K562 (cell line): Measurements from ENCODE around the gene ATP5F1A. TPM values are rescaled to one million over a fixed set of nuclear protein-coding genes. Genes with fewer than 3 reads are reported as not detected.

Source experiments
- ATAC-seq: fragments of 200-7000 bp; cut with Tn5 transposase; 3 replicates; pipeline ENCODE4 v1.9.1; 2020; ENCODE audit warnings: moderate library complexity
- BruUV-seq: library from RNA; stranded (reverse); fragments of 400-500 nt; replicated peaks from 2 replicates; lab custom pipeline; 2021; lab: Mats Ljungman, UMichigan
- CTCF ChIA-PET: fragments of 300-600 bp; formaldehyde crosslinking; extraction: SDS; loops from one replicate; lab custom pipeline; 2021; ENCODE audit warnings: low intra/inter-chr PET ratio; lab: Yijun Ruan, JAX
- POLR2A ChIA-PET: fragments of 300-600, 350-650 bp; sonication (Branson Sonifier 250); formaldehyde crosslinking; extraction: SDS; loops from one replicate; lab custom pipeline; 2021; ENCODE audit warnings: antibody characterized with exemption, inconsistent platforms; lab: Yijun Ruan, JAX
- DNase-seq, 4 experiments: peaks; one replicate each; pipeline versions ENCODE4 v3.0.0 to v3.0.0-alpha.2; 2011 to 2018; ENCODE audit warnings: low spot score in 3 of 4, mixed read lengths in 3 of 4; ENCODE audit errors: extremely low read depth in 1 of 4
- FAIRE-seq: peaks from 2 replicates; lab custom pipeline; 2011; peaks lifted over from hg19 to GRCh38; lab: Jason Lieb, UNC
- H2AFZ ChIP-seq: 2 replicates; pipeline ENCODE4 v1.6.0; 2011; ENCODE audit warnings: low read depth, low read length, control low read depth, inconsistent platforms
- H3K27ac ChIP-seq: fragments of 200-600 bp; 3 replicates; pipeline ENCODE4 v1.8.0; 2011; ENCODE audit warnings: low read depth, mild to moderate bottlenecking, control low read depth, inconsistent platforms, low read length, moderate library complexity, mixed read lengths; ENCODE audit errors: extremely low read depth
- H3K27me3 ChIP-seq, 2 experiments: fragments of 300-600 bp in 1 of 2; 2 replicates in 1 of 2; 3 replicates in 1 of 2; pipeline versions ENCODE4 v1.6.0 to v1.8.0; 2011; ENCODE audit warnings: inconsistent platforms in 2 of 2, low read length in 2 of 2, mild to moderate bottlenecking in 1 of 2, mixed read lengths in 1 of 2, moderate library complexity in 1 of 2; ENCODE audit not compliant: control insufficient read depth in 2 of 2, insufficient read depth in 2 of 2
- H3K36me3 ChIP-seq: fragments of 300-600 bp; 3 replicates; pipeline ENCODE4 v1.8.0; 2011; ENCODE audit warnings: mild to moderate bottlenecking, low read length, inconsistent platforms; ENCODE audit not compliant: control insufficient read depth, insufficient read depth
- H3K4me1 ChIP-seq, 2 experiments: fragments of 200-600 bp in 1 of 2; replicated peaks in 1 of 2; 2 replicates in 1 of 2; 3 replicates in 1 of 2; pipeline versions ENCODE4 v1.5.1 to v1.8.0; 2011; ENCODE audit warnings: inconsistent platforms in 2 of 2, low read length in 2 of 2, mild to moderate bottlenecking in 1 of 2, mixed read lengths in 1 of 2, moderate library complexity in 1 of 2; ENCODE audit not compliant: control insufficient read depth in 2 of 2, insufficient read depth in 2 of 2
- H3K4me2 ChIP-seq: 2 replicates; pipeline ENCODE4 v1.6.1; 2011; ENCODE audit warnings: low read length, control low read depth, inconsistent platforms, mixed read lengths; ENCODE audit not compliant: insufficient read depth
- H3K4me3 ChIP-seq: fragments of 200-600 bp; sonication (generic), shearing (Covaris generic); 2 replicates; pipeline ENCODE4 v1.5.1; 2016; ENCODE audit warnings: control low read depth, inconsistent platforms
- H3K79me2 ChIP-seq: fragments of 200-600 bp; 3 replicates; pipeline ENCODE4 v1.8.0; 2011; ENCODE audit warnings: low read length, inconsistent platforms; ENCODE audit not compliant: control insufficient read depth, insufficient read depth
- H3K9ac ChIP-seq, 2 experiments: 2 replicates each; pipeline versions ENCODE4 v1.6.0 to v1.6.1; 2011; ENCODE audit warnings: low read depth in 2 of 2, low read length in 2 of 2, control low read depth in 1 of 2, inconsistent platforms in 1 of 2, mild to moderate bottlenecking in 1 of 2, mixed read lengths in 1 of 2; ENCODE audit not compliant: insufficient read depth in 1 of 2
- H3K9me1 ChIP-seq: one replicate; pipeline ENCODE4 v1.6.0; 2011; ENCODE audit warnings: inconsistent platforms, mild to moderate bottlenecking, low read length, moderate library complexity; ENCODE audit not compliant: control insufficient read depth, insufficient read depth
- H3K9me3 ChIP-seq: replicated peaks from 2 replicates; pipeline ENCODE4 v1.5.1; 2011; ENCODE audit warnings: low read depth, low read length, inconsistent platforms; ENCODE audit not compliant: control insufficient read depth, insufficient read depth
- H4K20me1 ChIP-seq: replicated peaks from 2 replicates; pipeline ENCODE4 v1.6.1; 2011; ENCODE audit warnings: low read length, inconsistent platforms, mixed read lengths; ENCODE audit not compliant: control insufficient read depth, insufficient read depth
- COPS2 ChIP-seq: fragments of 450-650 bp; conservative IDR thresholded peaks from 2 replicates; pipeline ENCODE4 v1.6.1; 2016; ENCODE audit warnings: mild to moderate bottlenecking, moderate library complexity
- NCOA4 ChIP-seq: fragments of 450-650 bp; IDR thresholded peaks from 2 replicates; pipeline ENCODE4 v1.6.1; 2018; ENCODE audit warnings: mild to moderate bottlenecking; ENCODE audit not compliant: partially characterized antibody
- PATZ1 ChIP-seq: fragments of 250-450 bp; sonication (Bioruptor Pico); IDR thresholded peaks from 2 replicates; pipeline ENCODE4 v1.5.0; 2020; ENCODE audit warnings: mild to moderate bottlenecking, borderline replicate concordance
- SPI1 ChIP-seq: IDR thresholded peaks from 2 replicates; pipeline ENCODE4 v1.6.1; 2011; ENCODE audit warnings: low read depth, low read length, control low read depth, borderline replicate concordance
- ZC3H4 ChIP-seq: sonication (generic); formaldehyde crosslinking; IDR thresholded peaks from 2 replicates; pipeline ENCODE4 v1.9.0; 2021; ENCODE audit warnings: missing genetic modification reagents, borderline replicate concordance
- ZNF143 ChIP-seq: sonication (generic); formaldehyde crosslinking; IDR thresholded peaks from 2 replicates; pipeline ENCODE4 v1.9.0; 2022; ENCODE audit warnings: mild to moderate bottlenecking, missing genetic modification reagents
- ZNF212 ChIP-seq: fragments of 450-650 bp; formaldehyde crosslinking; IDR thresholded peaks from 2 replicates; pipeline ENCODE4 v1.4.0; 2020; ENCODE audit warnings: mild to moderate bottlenecking
- WGBS: fragments of 100-300 bp; shearing (Covaris generic); methylation state at CpG from one replicate; pipeline ENCODE4 v1.1.6; 2016; ENCODE audit warnings: low coverage, mixed read lengths; ENCODE audit not compliant: insufficient coverage; ENCODE audit errors: missing lambda C conversion rate; 5-methylcytosine and 5-hydroxymethylcytosine counted together
- in situ Hi-C: fragments of 300-500 bp; cut with MboI; formaldehyde crosslinking; loops from 4 replicates; pipeline ENCODE4 v1.15.0; 2018; ENCODE audit warnings: inconsistent platforms, mixed read lengths
- intact Hi-C: fragments of 100-400 bp; cut with micrococcal nuclease; formaldehyde crosslinking; loops from 2 replicates; pipeline ENCODE4 v1.14.2; 2022
- polyA plus RNA-seq, 8 experiments: library from polyadenylated mRNA; depleted of rRNA in 4 of 8; stranded (reverse) in 5 of 8; unstranded in 3 of 8; fragments of >200 nt; fragmentation: Nextera tagmentation in 2 of 8; fragmentation: Illumina TruSeq in 1 of 8; extraction: Ambion mirVana in 2 of 8; extraction: Trizol in 1 of 8; gene quantifications; 2 replicates each; pipeline versions ENCODE4 v1.2.1 to v1.2.3, GENCODE V29; 2011 to 2014; ENCODE audit warnings: inconsistent platforms in 1 of 8, missing spikeins in 1 of 8
- total RNA-seq, 7 experiments: library from RNA; depleted of rRNA in 6 of 7; stranded (reverse); fragments of >200 nt in 6 of 7; fragmentation: Illumina TruSeq in 2 of 7; extraction: Trizol in 2 of 7; gene quantifications; 2 replicates each; pipeline versions ENCODE4 v1.2.1 to v1.2.3, GENCODE V29; 2011 to 2021; ENCODE audit warnings: low replicate concordance in 1 of 7

The ATP5F1A gene
- total and polyA plus RNA-seq, 9 of the 15 experiments (the other 6 are each of a cell fraction or from before 2014, with no cell fraction given) = 377 to 762 (median 490) TPM

GRCh38 chr18:46071653-46072375 lies 26.3 kb downstream of the ATP5F1A start, which contains the start of gene PSTPIP2 (continued):
- TF ChIP-seq PATZ1 (CRISPR knock-in tag) = no peak

- H3K9me3 ChIP-seq = no peaks in the 10 kb centered on the region
- 10% methylated on average over 11 of the region's 13 CpGs for WGBS
- peak; percentile 24 for ATAC-seq
- BruUV-seq = no TSS peak
- H3K9ac ChIP-seq = peak overlapping the region; percentile 84 to 95
- CTCF ChIA-PET = interaction anchor here (1.1 kb wide), 1 partner anchor 380 kb away, joined by 3 read pairs; no protein-coding TSS in a partner anchor
- H2AFZ ChIP-seq = peak overlapping the region; percentile 96
- peaks cover 9 to 31% of the 10 kb centered on the region in 2 experiments; a peak in 4 of 5 replicates for H3K4me1 ChIP-seq
- H3K9me1 ChIP-seq = no peaks in the 10 kb centered on the region
- H3K27ac ChIP-seq = peak overlapping the region; percentile 81
- H4K20me1 ChIP-seq = no peaks in the 10 kb centered on the region
- TF ChIP-seq ZC3H4 (CRISPR knock-in tag) (no peak), COPS2 (no peak), NCOA4 (no peak), ZNF212 (CRISPR knock-in tag) (no peak), ZNF143 (CRISPR knock-in tag) (no peak), SPI1 (peak; percentile 91)
- H3K79me2 ChIP-seq = peaks cover 50% of the 10 kb centered on the region
- H3K4me2 ChIP-seq = peak overlapping the region; percentile 82
- peak; percentile 6 for FAIRE-seq
- peak in 1 of 4 experiments; percentile 22 for DNase-seq
- intact Hi-C loops (no loop called here), in situ Hi-C loops (loop anchor here (10.0 kb wide), 1 partner anchor 396 kb away; no protein-coding TSS in a partner anchor)
- no peaks in the 10 kb centered on the region for H3K27me3 ChIP-seq
- POLR2A ChIA-PET = interaction anchor here (0.6 to 1.7 kb wide), 7 partner anchors 9 to 163 kb away, joined by 3 to 10 read pairs (median 4); no protein-coding TSS in a partner anchor
- H3K4me3 ChIP-seq = peak overlapping the region; percentile 71
- H3K36me3 ChIP-seq = peaks cover 10% of the 10 kb centered on the region; the same call in 1 of the 3 replicates
These were observed 27.1 kb downstream of the ATP5F1A start for GRCh38 chr18:46070815-46071652.
